Measurements from ENCODE around the gene KNSTRN.

KNSTRN gene

GRCh38 chr15:40398413-40398873, 15.9 kb downstream of the KNSTRN start:
- peak overlapping the region; percentile 4 to 42 for H3K4me3 ChIP-seq (ENCODE audit: low read depth in 1 of 2, low read length in 1 of 2)
- peaks cover 8% of the 10 kb centered on the region for H3K36me3 ChIP-seq
- H3K27me3 ChIP-seq = no peaks in the 10 kb centered on the region
- H3K4me1 ChIP-seq (ENCODE audit: control insufficient read depth in 1 of 2, insufficient read depth in 1 of 2, low read depth in 1 of 2, low read length in 1 of 2) = peaks cover 52 to 57% of the 10 kb centered on the region in 2 experiments
- H3K9me3 ChIP-seq = no peaks in the 10 kb centered on the region
- peak overlapping the region; percentile 80 for H3K27ac ChIP-seq
- TF ChIP-seq CTCF (IDR thresholded peaks at IDR 0.05) = no peak

GRCh38 chr15:40399370-40399769, 16.8 kb downstream of the KNSTRN start:
- Histone ChIP-seq H3K9me3 (no peaks in the 10 kb centered on the region), H3K27me3 (no peaks in the 10 kb centered on the region), H3K4me3 (ENCODE audit: low read depth in 1 of 2, low read length in 1 of 2) (no peak overlapping the region), H3K36me3 (no peaks in the 10 kb centered on the region), H3K4me1 (ENCODE audit: control insufficient read depth in 1 of 2, insufficient read depth in 1 of 2, low read depth in 1 of 2, low read length in 1 of 2) (peaks cover 52 to 57% of the 10 kb centered on the region in 2 experiments), H3K27ac (peak overlapping the region; percentile 80)
- no peak for TF ChIP-seq CTCF (IDR thresholded peaks at IDR 0.05)

GRCh38 chr15:40405501-40406381, 23.2 kb downstream of the KNSTRN start, which contains the start of gene IVD:
Gene IVD, plus strand, starts transcription at chr15:40405795. Its CDS starts 33 bp downstream, at chr15:40405828.
- Histone ChIP-seq H3K9me3 (no peaks in the 10 kb centered on the region), H3K4me3 (ENCODE audit: low read depth in 1 of 2, low read length in 1 of 2) (peak within 1 kb of the TSS; percentile 64 to 72), H3K27me3 (no peaks in the 10 kb centered on the region), H3K4me1 (ENCODE audit: control insufficient read depth in 1 of 2, insufficient read depth in 1 of 2, low read depth in 1 of 2, low read length in 1 of 2) (peaks cover 24 to 38% of the 10 kb centered on the region in 2 experiments), H3K27ac (peak within 1 kb of the TSS; percentile 54), H3K36me3 (peaks cover 7% of the 10 kb centered on the region)
- no peak for TF ChIP-seq CTCF (IDR thresholded peaks at IDR 0.05)

- peak overlapping the region; percentile 56 for H3K27ac ChIP-seq
- peaks cover 7% of the 10 kb centered on the region for H3K36me3 ChIP-seq
- peaks cover 41 to 56% of the 10 kb centered on the region in 2 experiments for H3K4me1 ChIP-seq (ENCODE audit: control insufficient read depth in 1 of 2, insufficient read depth in 1 of 2, low read depth in 1 of 2, low read length in 1 of 2)
- H3K4me3 ChIP-seq (ENCODE audit: low read depth in 1 of 2, low read length in 1 of 2) = no peak overlapping the region
- H3K9me3 ChIP-seq = no peaks in the 10 kb centered on the region
- no peaks in the 10 kb centered on the region for H3K27me3 ChIP-seq
- TF ChIP-seq CTCF (IDR thresholded peaks at IDR 0.05) = no peak
Observed at GRCh38 chr15:40407330-40407990, 24.9 kb downstream of the KNSTRN start.

GRCh38 chr15:40409366-40409765, 26.8 kb downstream of the KNSTRN start:
- no peaks in the 10 kb centered on the region for H3K27me3 ChIP-seq
- H3K27ac ChIP-seq = no peak overlapping the region
- H3K4me1 ChIP-seq (ENCODE audit: control insufficient read depth in 1 of 2, insufficient read depth in 1 of 2, low read depth in 1 of 2, low read length in 1 of 2) = peaks cover 46 to 61% of the 10 kb centered on the region in 2 experiments
- peaks cover 21% of the 10 kb centered on the region for H3K36me3 ChIP-seq
- no peak for TF ChIP-seq CTCF (IDR thresholded peaks at IDR 0.05)
- H3K4me3 ChIP-seq (ENCODE audit: low read depth in 1 of 2, low read length in 1 of 2) = no peak overlapping the region
- no peaks in the 10 kb centered on the region for H3K9me3 ChIP-seq

Data from neutrophil (primary cell).